DOHH2 (cell line): Measurements from ENCODE around the gene DQX1.
"Not testable (repeated sequence)": the region's sequence is repeated elsewhere in the genome, so short reads cannot be mapped to it uniquely, and the experiment has no call there.

Source experiments
- H3F3A ChIP-seq: fragments of 200-600 bp; sonication (generic), shearing (Covaris generic); 2 replicates; pipeline ENCODE4 v1.6.0; 2016; ENCODE audit warnings: antibody characterized with exemption, mild to moderate bottlenecking; ENCODE audit not compliant: control insufficient read depth, insufficient read depth
- H3K27ac ChIP-seq: fragments of 200-600 bp; sonication (generic); 2 replicates; pipeline ENCODE4 v1.5.1; 2014; ENCODE audit warnings: low read depth, mild to moderate bottlenecking, low read length, moderate library complexity
- H3K27me3 ChIP-seq: fragments of 200-600 bp; sonication (generic); 2 replicates; pipeline ENCODE4 v1.6.1; 2014; ENCODE audit warnings: mild to moderate bottlenecking, low read length, mixed read lengths; ENCODE audit not compliant: control insufficient read depth
- H3K36me3 ChIP-seq: fragments of 200-600 bp; sonication (generic); 2 replicates; pipeline ENCODE4 v1.6.1; 2014; ENCODE audit warnings: mild to moderate bottlenecking, low read length, moderate library complexity, mixed read lengths; ENCODE audit not compliant: control insufficient read depth
- H3K4me1 ChIP-seq: fragments of 200-600 bp; sonication (generic); 2 replicates; pipeline ENCODE4 v1.6.1; 2014; ENCODE audit warnings: mild to moderate bottlenecking, low read length, mixed read lengths; ENCODE audit not compliant: control insufficient read depth
- H3K4me2 ChIP-seq: fragments of 200-600 bp; sonication (generic); 2 replicates; pipeline ENCODE4 v1.6.0; 2014; ENCODE audit warnings: mild to moderate bottlenecking, low read length, moderate library complexity
- H3K4me3 ChIP-seq: fragments of 200-600 bp; sonication (generic); 2 replicates; pipeline ENCODE4 v1.5.1; 2014; ENCODE audit warnings: mild to moderate bottlenecking, low read length, mixed read lengths
- H3K79me2 ChIP-seq: fragments of 200-600 bp; sonication (generic); 2 replicates; pipeline ENCODE4 v1.6.1; 2014; ENCODE audit warnings: mild to moderate bottlenecking, low read length, mixed read lengths; ENCODE audit not compliant: control insufficient read depth
- H3K9me2 ChIP-seq: fragments of 200-600 bp; sonication (generic); replicated peaks from 2 replicates; pipeline ENCODE4 v1.6.1; 2014; ENCODE audit warnings: mild to moderate bottlenecking, low read length, mixed read lengths; ENCODE audit not compliant: control insufficient read depth
- H3K9me3 ChIP-seq: fragments of 200-600 bp; sonication (generic); 2 replicates; pipeline ENCODE4 v1.6.1; 2014; ENCODE audit warnings: antibody characterized with exemption, low read length, mixed read lengths; ENCODE audit not compliant: control insufficient read depth, insufficient read depth
- H4K20me1 ChIP-seq: fragments of 200-600 bp; sonication (generic); 2 replicates; pipeline ENCODE4 v1.6.0; 2014; ENCODE audit warnings: low read depth, mild to moderate bottlenecking, antibody characterized with exemption, low read length, moderate library complexity; ENCODE audit not compliant: control insufficient read depth, insufficient read depth
- EZH2phosphoT487 ChIP-seq: fragments of 200-600 bp; sonication (generic); IDR thresholded peaks from 2 replicates; pipeline ENCODE4 v1.6.1; 2017; ENCODE audit warnings: borderline replicate concordance, mild to moderate bottlenecking, antibody characterized with exemption, low read length, moderate library complexity, mixed read lengths
- TF ChIP-seq, protein P1 (sequence below): fragments of 200-600 bp; sonication (generic); IDR thresholded peaks from one replicate; pipeline ENCODE4 v1.5.1; 2014; ENCODE audit warnings: antibody characterized with exemption, mild to moderate bottlenecking, low read depth, low read length; ENCODE audit not compliant: poor library complexity, severe bottlenecking

DQX1 gene

DNA sequence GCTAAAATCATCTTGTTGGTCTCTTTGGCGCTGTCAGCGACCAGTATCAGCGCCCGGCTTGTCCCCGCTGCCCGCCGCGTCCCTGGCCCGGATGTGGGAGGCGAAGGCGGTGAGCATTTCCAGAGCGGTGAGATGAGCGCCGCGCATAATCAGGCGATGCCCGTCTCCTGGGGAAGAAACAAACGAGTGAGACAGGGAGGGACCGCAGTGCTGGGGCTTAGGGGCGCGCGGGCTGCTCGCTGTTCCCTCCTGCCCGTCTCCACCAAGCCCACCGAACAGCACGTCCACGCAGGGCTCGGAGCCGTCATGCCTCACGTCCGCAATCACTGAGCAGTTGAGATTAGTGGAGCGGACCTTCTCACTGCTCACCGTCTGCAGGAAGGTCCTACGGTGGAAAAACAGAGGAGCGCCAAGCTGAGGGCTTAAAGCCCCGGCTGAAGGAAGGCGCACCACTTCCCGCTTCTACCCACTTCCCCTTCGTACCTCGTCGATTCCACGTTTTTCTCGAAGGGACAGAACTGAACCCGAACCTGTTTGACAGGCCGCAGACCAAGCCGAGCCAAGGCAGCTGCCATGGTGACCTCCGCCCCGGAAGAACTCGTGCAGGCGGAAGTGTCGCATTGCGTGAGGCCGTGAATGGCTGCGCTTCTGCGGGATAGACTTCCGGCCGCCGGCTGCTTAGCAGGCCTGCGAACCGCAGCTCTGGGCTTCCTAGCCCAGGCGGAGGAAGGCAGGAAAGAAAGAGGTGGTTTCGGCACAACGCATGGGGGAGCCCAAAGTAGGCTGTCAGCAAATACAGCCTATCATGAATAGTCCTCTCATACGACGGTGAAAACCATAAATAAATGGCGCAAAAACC is 53.7 kb downstream of the DQX1 start, which contains the start of gene MRPL53:
Gene MRPL53, minus strand, starts transcription at position 595 of the 859 bp plus-strand sequence. Its CDS starts 20 bp downstream, at position 575.
- Histone ChIP-seq H3F3A (peaks cover 11% of the 10 kb centered on the region), H3K27me3 (no peaks in the 10 kb centered on the region), H3K9me3 (no peaks in the 10 kb centered on the region), H3K36me3 (peaks cover 31% of the 10 kb centered on the region), H3K4me1 (peaks cover 16% of the 10 kb centered on the region), H4K20me1 (0 out of 2 replicates have a peak, but pooled peaks cover under 1% of the 10 kb centered on the region), H3K4me2 (peak within 1 kb of the TSS; percentile 79), H3K79me2 (peaks cover 20% of the 10 kb centered on the region), H3K9me2 (no peaks in the 10 kb centered on the region), H3K27ac (peak within 1 kb of the TSS; percentile 83), H3K4me3 (peak within 1 kb of the TSS; percentile 97)
- TF ChIP-seq, protein P1, sequence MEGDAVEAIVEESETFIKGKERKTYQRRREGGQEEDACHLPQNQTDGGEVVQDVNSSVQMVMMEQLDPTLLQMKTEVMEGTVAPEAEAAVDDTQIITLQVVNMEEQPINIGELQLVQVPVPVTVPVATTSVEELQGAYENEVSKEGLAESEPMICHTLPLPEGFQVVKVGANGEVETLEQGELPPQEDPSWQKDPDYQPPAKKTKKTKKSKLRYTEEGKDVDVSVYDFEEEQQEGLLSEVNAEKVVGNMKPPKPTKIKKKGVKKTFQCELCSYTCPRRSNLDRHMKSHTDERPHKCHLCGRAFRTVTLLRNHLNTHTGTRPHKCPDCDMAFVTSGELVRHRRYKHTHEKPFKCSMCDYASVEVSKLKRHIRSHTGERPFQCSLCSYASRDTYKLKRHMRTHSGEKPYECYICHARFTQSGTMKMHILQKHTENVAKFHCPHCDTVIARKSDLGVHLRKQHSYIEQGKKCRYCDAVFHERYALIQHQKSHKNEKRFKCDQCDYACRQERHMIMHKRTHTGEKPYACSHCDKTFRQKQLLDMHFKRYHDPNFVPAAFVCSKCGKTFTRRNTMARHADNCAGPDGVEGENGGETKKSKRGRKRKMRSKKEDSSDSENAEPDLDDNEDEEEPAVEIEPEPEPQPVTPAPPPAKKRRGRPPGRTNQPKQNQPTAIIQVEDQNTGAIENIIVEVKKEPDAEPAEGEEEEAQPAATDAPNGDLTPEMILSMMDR, result no peak
- TF ChIP-seq EZH2phosphoT487, result no peak

DNA sequence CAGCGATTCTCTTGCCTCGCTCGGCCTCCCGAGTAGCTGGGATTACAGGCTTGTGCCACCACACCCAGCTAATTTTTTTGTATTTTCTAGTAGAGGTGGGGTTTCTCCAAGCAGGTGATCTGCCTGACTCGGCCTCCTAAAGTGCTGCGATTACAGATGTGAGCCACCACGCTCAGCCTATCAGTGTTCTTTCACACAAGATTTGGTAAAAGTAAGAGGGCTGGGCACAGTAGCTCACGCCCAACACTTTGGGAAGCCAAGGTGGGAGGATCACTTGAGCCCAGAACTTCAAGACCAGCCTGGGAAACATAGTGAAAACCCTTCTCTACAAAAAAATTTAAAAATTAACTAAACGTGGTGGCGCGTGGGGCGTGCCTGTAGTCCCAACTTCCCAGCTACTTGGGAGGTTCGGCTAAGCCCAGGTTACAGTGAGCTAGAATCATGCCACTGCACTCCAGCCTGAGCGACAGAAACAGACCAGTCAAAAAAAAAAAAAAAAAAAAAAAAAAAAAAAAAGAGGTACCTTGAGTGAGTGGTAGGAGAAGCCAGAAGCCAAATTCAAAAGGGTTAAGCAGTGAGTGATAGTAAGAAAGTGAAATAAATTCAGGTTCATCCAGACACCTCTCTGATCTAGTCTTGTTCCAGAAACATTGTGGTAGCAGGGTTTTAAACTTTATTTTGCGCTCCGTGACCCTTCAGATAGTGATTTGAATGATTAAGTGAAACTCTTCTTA is 54.5 kb downstream of the DQX1 start:
- no peak for TF ChIP-seq EZH2phosphoT487
- TF ChIP-seq, protein P1, result no peak
- peak overlapping the region; percentile 83 for H3K27ac ChIP-seq

DNA sequence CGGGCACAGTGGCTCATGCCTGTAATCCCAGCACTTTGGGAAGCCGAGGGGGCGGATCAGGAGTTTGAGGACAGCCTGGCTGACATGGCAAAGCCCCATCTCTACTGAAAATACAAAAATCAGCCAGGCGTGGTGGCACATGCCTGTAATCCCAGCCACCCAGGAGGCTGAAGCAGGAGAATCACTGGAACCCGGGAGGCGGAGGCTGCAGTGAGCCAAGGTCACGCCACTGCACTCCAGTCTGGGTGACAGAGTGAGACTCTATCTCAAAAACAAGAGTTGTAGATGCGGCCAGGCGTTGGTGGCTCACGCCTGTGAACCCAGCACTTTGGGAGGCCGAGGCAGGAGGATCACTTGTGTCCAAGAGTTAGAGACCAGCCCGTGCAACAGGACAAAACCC is 55.3 kb downstream of the DQX1 start:
- Histone ChIP-seq H3K36me3 (peaks cover 31% of the 10 kb centered on the region), H3F3A (peaks cover 11% of the 10 kb centered on the region), H3K79me2 (peaks cover 30% of the 10 kb centered on the region), H3K4me1 (peaks cover 21% of the 10 kb centered on the region)
- not testable (repeated sequence) for H3K27me3 ChIP-seq, H3K9me2 ChIP-seq, H4K20me1 ChIP-seq, H3K27ac ChIP-seq, H3K4me3 ChIP-seq, H3K9me3 ChIP-seq, H3K4me2 ChIP-seq

More for the DNA sequence above, 54.5 kb downstream of the DQX1 start:
- no peaks in the 10 kb centered on the region for H3K9me2 ChIP-seq
- H3K27me3 ChIP-seq, result no peaks in the 10 kb centered on the region
- H3K4me3 ChIP-seq, result peak overlapping the region; percentile 97
- peaks cover 23% of the 10 kb centered on the region for H3K79me2 ChIP-seq
- H3K4me2 ChIP-seq, result peak overlapping the region; percentile 79
- H3K9me3 ChIP-seq, result no peaks in the 10 kb centered on the region
- peaks cover 31% of the 10 kb centered on the region for H3K36me3 ChIP-seq
- H4K20me1 ChIP-seq, result no peaks in the 10 kb centered on the region
- H3F3A ChIP-seq, result peaks cover 11% of the 10 kb centered on the region
- H3K4me1 ChIP-seq, result peaks cover 16% of the 10 kb centered on the region
